Kidney (tissue), 14 donors: ENCODE results near the gene ZNF579. TPM values are rescaled to one million over a fixed set of nuclear protein-coding genes. Genes with fewer than 3 reads are reported as not detected.
"Not testable (repeated sequence)": the region's sequence is repeated elsewhere in the genome, so short reads cannot be mapped to it uniquely, and the experiment has no call there.

ENCODE experiments used
- DNase-seq, 5 donors: peaks; one replicate each; pipeline ENCODE4 v3.0.0-alpha.2; 2013 to 2020
- FAIRE-seq: peaks from 2 replicates; lab custom pipeline; 2012; peaks lifted over from hg19 to GRCh38; lab: Jason Lieb, UNC
- H3K27ac ChIP-seq, 2 donors: one replicate each; pipeline ENCODE4 v1.7.0; 2013; ENCODE audit warnings: low read depth in 2 of 2, low read length in 2 of 2, inconsistent platforms in 1 of 2
- H3K27me3 ChIP-seq: one replicate; pipeline ENCODE4 v1.7.1; 2013; ENCODE audit warnings: low read length, inconsistent platforms; ENCODE audit not compliant: control insufficient read depth, insufficient read depth
- H3K36me3 ChIP-seq, 3 donors: one replicate each; pipeline versions ENCODE4 v1.7.0 to v1.7.1; 2013; ENCODE audit warnings: low read length in 3 of 3, control low read depth in 1 of 3, inconsistent platforms in 1 of 3; ENCODE audit not compliant: insufficient read depth in 3 of 3, control insufficient read depth in 2 of 3
- H3K4me1 ChIP-seq, 3 donors: one replicate each; pipeline versions ENCODE4 v1.7.0 to v1.7.1; 2013; ENCODE audit warnings: low read length in 3 of 3, inconsistent platforms in 1 of 3, low read depth in 1 of 3; ENCODE audit not compliant: control insufficient read depth in 2 of 3, insufficient read depth in 2 of 3
- H3K4me3 ChIP-seq, 3 donors: one replicate each; pipeline versions ENCODE4 v1.7.0 to v1.8.1; 2013; ENCODE audit warnings: low read length in 3 of 3, control low read depth in 1 of 3, inconsistent platforms in 1 of 3
- H3K9ac ChIP-seq, 3 donors: one replicate each; pipeline versions ENCODE4 v1.7.0 to v1.7.1; 2013; ENCODE audit warnings: low read length in 3 of 3, control low read depth in 1 of 3, inconsistent platforms in 1 of 3
- H3K9me3 ChIP-seq, 3 donors: one replicate each; pipeline versions ENCODE4 v1.7.0 to v1.7.1; 2013; ENCODE audit warnings: low read length in 3 of 3, control low read depth in 1 of 3, inconsistent platforms in 1 of 3; ENCODE audit not compliant: control insufficient read depth in 2 of 3, insufficient read depth in 1 of 3
- CTCF ChIP-seq: IDR thresholded peaks from 3 replicates; pipeline ENCODE4 v1.5.1; 2012; ENCODE audit warnings: mild to moderate bottlenecking, moderate library complexity, borderline replicate concordance; ENCODE audit not compliant: insufficient read depth; ENCODE audit errors: extremely low read depth
- intact Hi-C: fragments of 100-400 bp; cut with DNase I; formaldehyde crosslinking; loops from one replicate; pipeline ENCODE4 v1.11.1; 2022
- polyA plus RNA-seq: library from polyadenylated mRNA; stranded (reverse); fragments of 350-450 nt; fragmentation: Illumina TruSeq; extraction: RNeasy Lipid Tissue Mini Kit (QIAGEN cat#74804); gene quantifications from one replicate; pipeline ENCODE4 v1.2.3, GENCODE V29; 2014; ENCODE audit warnings: low read depth, low replicate concordance; ENCODE audit not compliant: insufficient read depth
- total RNA-seq: library from RNA; stranded (reverse); fragmentation: NEBNext Ultra II Directional; extraction: Animal tissue kit (Norgen Biotek cat#: 25700); gene quantifications from one replicate; pipeline ENCODE4 v1.2.1, GENCODE V29; 2021
- donor health status: control.
- donor health status: control.
- donor health status: control.
- donor health status: control.
- donor health status: control.
- donor health status: DM: yes; HTN: yes; CAD: no.
- donor health status: Normal renal cell carcinoma (clear cell type).

The ZNF579 gene
- total and polyA plus RNA-seq, 2 donors from 2014 or later = 10.9 to 16.6 TPM

- peaks cover 3 to 11% (median 6%) of the 10 kb centered on the region in 3 donors for H3K4me1 ChIP-seq
- no peak for TF ChIP-seq CTCF
- peak overlapping the region; percentile 30 to 87 (median 75) for H3K4me3 ChIP-seq
- DNase-seq (peak in 1 of 5 donors; percentile 75), FAIRE-seq (no peak)
- H3K36me3 ChIP-seq = peaks cover 0 to 8% (median 0%) of the 10 kb centered on the region in 3 donors
- H3K27ac ChIP-seq = no peak overlapping the region
- no peaks in the 10 kb centered on the region for H3K27me3 ChIP-seq
- no peaks in the 10 kb centered on the region for H3K9me3 ChIP-seq
- peak overlapping the region in 2 of 3 donors; percentile 77 to 79 for H3K9ac ChIP-seq
- intact Hi-C loops = no loop called here
Measured at GRCh38 chr19:55578761-55579747, 1.6 kb downstream of the ZNF579 start.

- TF ChIP-seq CTCF = no peak
- Histone ChIP-seq H3K9ac (no peak overlapping the region), H3K9me3 (no peaks in the 10 kb centered on the region), H3K27me3 (no peaks in the 10 kb centered on the region), H3K4me1 (peaks cover 3 to 11% (median 6%) of the 10 kb centered on the region in 3 donors), H3K4me3 (no peak overlapping the region), H3K27ac (no peak overlapping the region), H3K36me3 (peaks cover 0 to 8% (median 0%) of the 10 kb centered on the region in 3 donors)
- intact Hi-C loops = no loop called here
- FAIRE-seq (no peak), DNase-seq (peak in 1 of 5 donors; percentile 77)
Measured at GRCh38 chr19:55578031-55578760, 2.5 kb downstream of the ZNF579 start.

GRCh38 chr19:55576746-55577145 is 3.9 kb downstream of the ZNF579 start:
- DNase-seq (no peak), FAIRE-seq (no peak)
- intact Hi-C loops = no loop called here
- peaks cover 3 to 11% (median 6%) of the 10 kb centered on the region in 3 donors for H3K4me1 ChIP-seq
- H3K9me3 ChIP-seq = no peaks in the 10 kb centered on the region
- H3K4me3 ChIP-seq = no peak overlapping the region
- H3K36me3 ChIP-seq = peaks cover 0 to 8% (median 0%) of the 10 kb centered on the region in 3 donors
- no peak overlapping the region for H3K27ac ChIP-seq
- no peak overlapping the region for H3K9ac ChIP-seq
- no peak for TF ChIP-seq CTCF
- no peaks in the 10 kb centered on the region for H3K27me3 ChIP-seq

GRCh38 chr19:55573929-55574328 is 6.7 kb downstream of the ZNF579 start:
- H3K9ac ChIP-seq, intact Hi-C loops, H3K4me3 ChIP-seq, FAIRE-seq, DNase-seq, H3K4me1 ChIP-seq, H3K36me3 ChIP-seq, H3K27me3 ChIP-seq, H3K27ac ChIP-seq, H3K9me3 ChIP-seq: not testable (repeated sequence)

GRCh38 chr19:55569477-55569876 is 11.2 kb downstream of the ZNF579 start:
- FAIRE-seq, H3K4me3 ChIP-seq, H3K27ac ChIP-seq, H3K9me3 ChIP-seq, H3K36me3 ChIP-seq, H3K9ac ChIP-seq, intact Hi-C loops, DNase-seq, H3K27me3 ChIP-seq, H3K4me1 ChIP-seq: not testable (repeated sequence)
